HCT116 (cell line): ENCODE measurements around the gene PPP6C. TPM values are rescaled to one million over a fixed set of nuclear protein-coding genes. Genes with fewer than 3 reads are reported as not detected.

Source experiments
- ATAC-seq: fragments of 200-7000 bp; cut with Tn5 transposase; 2 replicates; pipeline ENCODE4 v1.9.1; 2020; ENCODE audit warnings: mild to moderate bottlenecking, moderate library complexity
- BruUV-seq: library from RNA; stranded (reverse); fragments of 400-500 nt; replicated peaks from 2 replicates; lab custom pipeline; 2021; lab: Mats Ljungman, UMichigan
- CTCF ChIA-PET: fragments of 300-600 bp; sonication (Branson Sonifier 250); formaldehyde crosslinking; loops from one replicate; lab custom pipeline; 2021; ENCODE audit warnings: antibody characterized with exemption; lab: Charles Lee
- POLR2A ChIA-PET: fragments of 300-600, 350-600 bp; sonication (Branson Sonifier 250); formaldehyde crosslinking; loops from one replicate; lab custom pipeline; 2021; ENCODE audit warnings: antibody characterized with exemption; lab: Charles Lee
- RAD21 ChIA-PET, 2 experiments: fragments of 300-600 bp; sonication (Branson Sonifier 250); formaldehyde crosslinking; loops; one replicate each; lab custom pipeline; 2023; ENCODE audit warnings: low total read pairs in 2 of 2; ENCODE audit not compliant: uncharacterized antibody in 2 of 2, unreplicated experiment in 2 of 2, low non-redundant PET in 1 of 2; lab: Charles Lee
- DNase-seq: peaks from one replicate; pipeline ENCODE4 v3.0.0-alpha.2; 2010; ENCODE audit warnings: low read depth, low spot score
- H2AFZ ChIP-seq: fragments of 200-600 bp; shearing (Covaris generic), sonication (generic); 2 replicates; pipeline ENCODE4 v1.6.1; 2017; ENCODE audit warnings: low read depth, mixed run types, mixed read lengths, antibody characterized with exemption, low read length; ENCODE audit not compliant: poor library complexity, severe bottlenecking
- H3K27ac ChIP-seq: 2 replicates; pipeline ENCODE4 v1.5.1; 2012; ENCODE audit warnings: low read depth, low read length
- H3K27me3 ChIP-seq: fragments of 200-600 bp; sonication (generic); 2 replicates; pipeline ENCODE4 v1.6.1; 2016; ENCODE audit warnings: mixed run types, low read length, mixed read lengths; ENCODE audit not compliant: insufficient read depth
- H3K36me3 ChIP-seq, 2 experiments: fragments of 200-500 bp in 1 of 2; fragments of 200-600 bp in 1 of 2; sonication (Bioruptor generic) in 1 of 2; sonication (generic) in 1 of 2; 2 replicates each; pipeline versions ENCODE4 v1.5.1 to v1.6.1; 2014 to 2016; ENCODE audit warnings: low read length in 2 of 2, inconsistent platforms in 1 of 2, mixed read lengths in 1 of 2, mixed run types in 1 of 2; ENCODE audit not compliant: insufficient read depth in 2 of 2, control insufficient read depth in 1 of 2
- H3K4me1 ChIP-seq, 2 experiments: fragments of 200-600 bp in 1 of 2; sonication (generic) in 1 of 2; 2 replicates each; pipeline versions ENCODE4 v1.5.1 to v1.6.1; 2012 to 2017; ENCODE audit warnings: low read length in 2 of 2, inconsistent platforms in 1 of 2, mild to moderate bottlenecking in 1 of 2, mixed read lengths in 1 of 2, mixed run types in 1 of 2, moderate library complexity in 1 of 2; ENCODE audit not compliant: insufficient read depth in 2 of 2, control insufficient read depth in 1 of 2
- H3K4me2 ChIP-seq: fragments of 200-600 bp; sonication (generic); 2 replicates; pipeline ENCODE4 v1.6.1; 2017; ENCODE audit warnings: mixed run types, low read length, mixed read lengths
- H3K4me3 ChIP-seq, 2 experiments: fragments of 200-600 bp in 1 of 2; sonication (generic) in 1 of 2; replicated peaks in 1 of 2; 2 replicates each; pipeline ENCODE4 v1.5.1; 2011 to 2016; ENCODE audit warnings: low read length in 2 of 2, control low read depth in 1 of 2, low read depth in 1 of 2, mild to moderate bottlenecking in 1 of 2, mixed read lengths in 1 of 2, mixed run types in 1 of 2
- H3K79me2 ChIP-seq: fragments of 200-600 bp; sonication (generic); 2 replicates; pipeline ENCODE4 v1.6.1; 2017; ENCODE audit warnings: mild to moderate bottlenecking, mixed run types, low read length, moderate library complexity, mixed read lengths; ENCODE audit not compliant: insufficient read depth
- H3K9ac ChIP-seq: fragments of 200-600 bp; sonication (generic); 2 replicates; pipeline ENCODE4 v1.6.1; 2016; ENCODE audit warnings: low read length, mixed read lengths
- H3K9me2 ChIP-seq: fragments of 200-600 bp; sonication (generic), shearing (Covaris generic); 2 replicates; pipeline ENCODE4 v1.6.1; 2017; ENCODE audit warnings: mixed run types, mild to moderate bottlenecking, moderate library complexity; ENCODE audit not compliant: insufficient read depth
- H3K9me3 ChIP-seq, 2 experiments: fragments of 200-500 bp in 1 of 2; fragments of 200-600 bp in 1 of 2; sonication (Bioruptor generic) in 1 of 2; sonication (generic) in 1 of 2; 2 replicates each; pipeline ENCODE4 v1.6.1; 2014 to 2017; ENCODE audit warnings: low read length in 2 of 2, mixed read lengths in 2 of 2, inconsistent platforms in 1 of 2, low read depth in 1 of 2, mild to moderate bottlenecking in 1 of 2, mixed run types in 1 of 2, moderate library complexity in 1 of 2; ENCODE audit not compliant: control insufficient read depth in 1 of 2, insufficient read depth in 1 of 2
- H4K20me1 ChIP-seq: fragments of 200-600 bp; sonication (generic), shearing (Covaris generic); 2 replicates; pipeline ENCODE4 v1.6.1; 2017; ENCODE audit warnings: mixed run types, mild to moderate bottlenecking, moderate library complexity; ENCODE audit not compliant: insufficient read depth
- ATF3 ChIP-seq: IDR thresholded peaks from 2 replicates; pipeline ENCODE4 v1.6.1; 2012
- CBX3 ChIP-seq: IDR thresholded peaks from 2 replicates; pipeline ENCODE4 v1.6.1; 2012; ENCODE audit warnings: low read depth
- CEBPB ChIP-seq: IDR thresholded peaks from 2 replicates; pipeline ENCODE4 v1.6.1; 2012; ENCODE audit warnings: low read depth
- EZH2phosphoT487 ChIP-seq: fragments of 200-600 bp; IDR thresholded peaks from 2 replicates; pipeline ENCODE4 v1.6.1; 2018; ENCODE audit warnings: antibody characterized with exemption, borderline replicate concordance
- JUND ChIP-seq: IDR thresholded peaks from 2 replicates; pipeline ENCODE4 v1.6.1; 2012
- MAX ChIP-seq: IDR thresholded peaks from 2 replicates; pipeline ENCODE4 v1.6.1; 2012
- POLR2A ChIP-seq: IDR thresholded peaks from 2 replicates; pipeline ENCODE4 v1.7.0; 2011; ENCODE audit warnings: borderline replicate concordance; ENCODE audit not compliant: insufficient read depth, insufficient read length; ENCODE audit errors: extremely low read depth
- POLR2AphosphoS5 ChIP-seq: IDR thresholded peaks from 2 replicates; pipeline ENCODE4 v1.6.1; 2011; ENCODE audit warnings: mild to moderate bottlenecking, low read depth, low read length, moderate library complexity
- SIN3A ChIP-seq: IDR thresholded peaks from 2 replicates; pipeline ENCODE4 v1.6.1; 2012; ENCODE audit warnings: low read depth
- SP1 ChIP-seq: IDR thresholded peaks from 2 replicates; pipeline ENCODE4 v1.6.1; 2012; ENCODE audit warnings: low read depth
- SRF ChIP-seq: IDR thresholded peaks from 2 replicates; pipeline ENCODE4 v1.6.1; 2012; ENCODE audit warnings: low read depth
- TCF7L2 ChIP-seq: IDR thresholded peaks from 2 replicates; pipeline ENCODE4 v1.7.0; 2011; ENCODE audit warnings: borderline replicate concordance, inconsistent platforms; ENCODE audit not compliant: insufficient read depth, insufficient read length; ENCODE audit errors: extremely low read depth
- YY1 ChIP-seq: IDR thresholded peaks from 2 replicates; pipeline ENCODE4 v1.6.1; 2011; ENCODE audit warnings: low read length, low read depth, moderate library complexity, mild to moderate bottlenecking; ENCODE audit not compliant: insufficient replicate concordance; ENCODE audit errors: extremely low read depth
- intact Hi-C: fragments of 100-400 bp; cut with micrococcal nuclease; formaldehyde crosslinking; loops from 2 replicates; pipeline ENCODE4 v1.10.0; 2022
- total RNA-seq: library from RNA; stranded (reverse); gene quantifications from one replicate; pipeline ENCODE4 v1.2.1, GENCODE V29; 2021; ENCODE audit not compliant: unreplicated experiment

The PPP6C gene
- total RNA-seq, 1 experiment from 2014 or later = 35.4 TPM

- CTCF ChIA-PET = no interaction called here
Measured at GRCh38 chr9:125106285-125106893, 83.2 kb downstream of the PPP6C start.

More at GRCh38 chr9:125106285-125106893, 83.2 kb downstream of the PPP6C start:
- no TSS peak for BruUV-seq
- intact Hi-C loops = no loop called here
- Histone ChIP-seq H3K4me1 (no peaks in the 10 kb centered on the region), H3K4me2 (no peak overlapping the region), H3K9ac (no peak overlapping the region), H3K27ac (no peak overlapping the region), H3K4me3 (no peak overlapping the region), H3K27me3 (no peaks in the 10 kb centered on the region), H3K79me2 (peaks cover 10% of the 10 kb centered on the region), H3K36me3 (no peaks in the 10 kb centered on the region), H2AFZ (no peak overlapping the region), H3K9me2 (no peaks in the 10 kb centered on the region), H4K20me1 (no peaks in the 10 kb centered on the region), H3K9me3 (no peaks in the 10 kb centered on the region)
- DNase-seq (no peak), ATAC-seq (no peak)
- TF ChIP-seq SP1 = no peak
- no peak for TF ChIP-seq CEBPB
- TF ChIP-seq POLR2A = no peak
- no peak for TF ChIP-seq TCF7L2
- no peak for TF ChIP-seq POLR2AphosphoS5
- no peak for TF ChIP-seq JUND
- TF ChIP-seq YY1 = no peak
- no peak for TF ChIP-seq ATF3
- TF ChIP-seq SRF = no peak
- TF ChIP-seq EZH2phosphoT487 = no peak
- no peak for TF ChIP-seq MAX
- TF ChIP-seq SIN3A = no peak
- TF ChIP-seq CBX3 = no peak
- ChIA-PET POLR2A (no interaction called here), RAD21 (no interaction called here)
